DND-41 (cell line): ENCODE data around the gene PLPPR2.

Experiments used
- ATAC-seq: fragments of 200-7000 bp; cut with Tn5 transposase; 3 replicates; pipeline ENCODE4 v1.9.1; 2021; ENCODE audit warnings: low read depth; ENCODE audit not compliant: insufficient read depth
- DNase-seq: peaks from one replicate; pipeline ENCODE4 v3.0.0-alpha.2; 2020
- H2AFZ ChIP-seq: 2 replicates; pipeline ENCODE4 v1.6.0; 2012; ENCODE audit warnings: low read depth, low read length
- H3K27ac ChIP-seq: 2 replicates; pipeline ENCODE4 v1.5.1; 2012; ENCODE audit warnings: low read length, inconsistent platforms
- H3K27me3 ChIP-seq: fragments of 200-600 bp; sonication (generic); 2 replicates; pipeline ENCODE4 v1.6.0; 2012; ENCODE audit warnings: low read length, mild to moderate bottlenecking, inconsistent platforms; ENCODE audit not compliant: insufficient read depth, poor library complexity
- H3K36me3 ChIP-seq: 2 replicates; pipeline ENCODE4 v1.5.1; 2012; ENCODE audit warnings: low read length, inconsistent platforms; ENCODE audit not compliant: insufficient read depth
- H3K4me1 ChIP-seq: 2 replicates; pipeline ENCODE4 v1.5.1; 2012; ENCODE audit warnings: mild to moderate bottlenecking, low read length; ENCODE audit not compliant: insufficient read depth
- H3K4me2 ChIP-seq: 2 replicates; pipeline ENCODE4 v1.6.0; 2012; ENCODE audit warnings: mild to moderate bottlenecking, moderate library complexity, low read length, inconsistent platforms; ENCODE audit not compliant: insufficient read depth
- H3K4me3 ChIP-seq, 2 experiments: fragments of 200-600 bp in 1 of 2; shearing (Covaris generic) in 1 of 2; 2 replicates each; pipeline ENCODE4 v1.5.1; 2012 to 2016; ENCODE audit warnings: inconsistent platforms in 2 of 2, low read length in 2 of 2, mild to moderate bottlenecking in 2 of 2, low read depth in 1 of 2, moderate library complexity in 1 of 2
- H3K79me2 ChIP-seq: 2 replicates; pipeline ENCODE4 v1.6.0; 2012; ENCODE audit warnings: low read length, inconsistent platforms; ENCODE audit not compliant: insufficient read depth
- H3K9ac ChIP-seq: 2 replicates; pipeline ENCODE4 v1.6.0; 2012; ENCODE audit warnings: low read depth, mild to moderate bottlenecking, inconsistent platforms, low read length, moderate library complexity
- H3K9me3 ChIP-seq: 2 replicates; pipeline ENCODE4 v1.5.1; 2012; ENCODE audit warnings: low read length, moderate library complexity, mild to moderate bottlenecking, inconsistent platforms; ENCODE audit not compliant: insufficient read depth, severe bottlenecking
- H4K20me1 ChIP-seq: 2 replicates; pipeline ENCODE4 v1.6.0; 2012; ENCODE audit warnings: low read length; ENCODE audit not compliant: insufficient read depth
- CTCF ChIP-seq: IDR thresholded peaks from 2 replicates; pipeline ENCODE4 v1.5.1; 2012; ENCODE audit warnings: borderline replicate concordance, low read length, moderate library complexity, mild to moderate bottlenecking; ENCODE audit not compliant: poor library complexity, severe bottlenecking; ENCODE audit errors: extremely low read depth
- EZH2 ChIP-seq: IDR thresholded peaks from 3 replicates; pipeline ENCODE4 v1.6.1; 2012; ENCODE audit warnings: borderline replicate concordance, low read depth, mild to moderate bottlenecking, moderate library complexity, low read length, inconsistent platforms; ENCODE audit not compliant: severe bottlenecking

Gene PLPPR2

GRCh38 chr19:11363881-11364280 lies 8.6 kb downstream of the PLPPR2 start:
- Histone ChIP-seq H3K9ac (no peak overlapping the region), H3K79me2 (no peaks in the 10 kb centered on the region), H3K27ac (no peak overlapping the region), H4K20me1 (no peaks in the 10 kb centered on the region; the same call in 1 of the 2 replicates), H3K36me3 (peaks cover 6% of the 10 kb centered on the region), H2AFZ (no peak overlapping the region), H3K9me3 (no peaks in the 10 kb centered on the region), H3K4me1 (no peaks in the 10 kb centered on the region), H3K27me3 (no peaks in the 10 kb centered on the region), H3K4me3 (no peak overlapping the region), H3K4me2 (no peak overlapping the region)
- no peak for TF ChIP-seq CTCF
- TF ChIP-seq EZH2, result no peak
- DNase-seq (no peak), ATAC-seq (no peak)

GRCh38 chr19:11364296-11364904 lies 9.2 kb downstream of the PLPPR2 start:
- H3K36me3 ChIP-seq, result peaks cover 6% of the 10 kb centered on the region
- H3K9ac ChIP-seq, result no peak overlapping the region
- no peak overlapping the region for H3K4me3 ChIP-seq
- no peaks in the 10 kb centered on the region for H3K79me2 ChIP-seq
- no peak overlapping the region for H2AFZ ChIP-seq
- no peaks in the 10 kb centered on the region for H3K4me1 ChIP-seq
- no peak for TF ChIP-seq EZH2
- no peak for TF ChIP-seq CTCF
- H4K20me1 ChIP-seq, result no peaks in the 10 kb centered on the region; the same call in 1 of the 2 replicates
- ATAC-seq, result no peak
- H3K9me3 ChIP-seq, result no peaks in the 10 kb centered on the region
- DNase-seq, result no peak
- no peaks in the 10 kb centered on the region for H3K27me3 ChIP-seq
- no peak overlapping the region for H3K4me2 ChIP-seq
- H3K27ac ChIP-seq, result no peak overlapping the region

- H3K9me3 ChIP-seq, result no peaks in the 10 kb centered on the region
- no peak overlapping the region for H3K4me2 ChIP-seq
- no peaks in the 10 kb centered on the region; the same call in 1 of the 2 replicates for H4K20me1 ChIP-seq
- H2AFZ ChIP-seq, result no peak overlapping the region
- no peaks in the 10 kb centered on the region for H3K4me1 ChIP-seq
- H3K4me3 ChIP-seq, result no peak overlapping the region
- ATAC-seq (no peak), DNase-seq (no peak)
- H3K27me3 ChIP-seq, result no peaks in the 10 kb centered on the region
- H3K79me2 ChIP-seq, result no peaks in the 10 kb centered on the region
- TF ChIP-seq CTCF, result no peak
- no peak for TF ChIP-seq EZH2
- no peak overlapping the region for H3K27ac ChIP-seq
- H3K36me3 ChIP-seq, result peaks cover 6% of the 10 kb centered on the region
- H3K9ac ChIP-seq, result no peak overlapping the region
These were observed 9.7 kb downstream of the PLPPR2 start for GRCh38 chr19:11364935-11365334.
